WTC11 (cell line): ENCODE data around the gene METTL9. TPM values are rescaled to one million over a fixed set of nuclear protein-coding genes. Genes with fewer than 3 reads are reported as not detected.

ENCODE experiments used
- ATAC-seq: fragments of 200-7000 bp; cut with Tn5 transposase; 2 replicates; pipeline ENCODE4 v1.10.0; 2021; ENCODE audit warnings: mild to moderate bottlenecking, moderate library complexity
- CTCF ChIA-PET: fragments of 300-600 bp; sonication (Branson Sonifier 250); formaldehyde crosslinking; loops from one replicate; lab custom pipeline; 2021; ENCODE audit warnings: antibody characterized with exemption; lab: Charles Lee
- POLR2A ChIA-PET: fragments of 350-600 bp; sonication (Branson Sonifier 250); formaldehyde crosslinking; loops from one replicate; lab custom pipeline; 2021; ENCODE audit warnings: antibody characterized with exemption; lab: Charles Lee
- DNase-seq: peaks from one replicate; pipeline ENCODE4 v3.0.0; 2021; ENCODE audit warnings: low spot score
- H3K27ac Mint-ChIP-seq: 2 replicates; pipeline ENCODE4 v1.8.0; 2021; ENCODE audit warnings: mixed read lengths
- H3K27me3 Mint-ChIP-seq: 2 replicates; pipeline ENCODE4 v1.8.0; 2021; ENCODE audit warnings: low read depth, mild to moderate bottlenecking, moderate library complexity, mixed read lengths
- H3K36me3 Mint-ChIP-seq: 2 replicates; pipeline ENCODE4 v1.8.0; 2021; ENCODE audit warnings: mixed read lengths
- H3K4me1 Mint-ChIP-seq: 2 replicates; pipeline ENCODE4 v1.8.0; 2022; ENCODE audit warnings: mixed read lengths
- H3K4me3 Mint-ChIP-seq: 2 replicates; pipeline ENCODE4 v1.8.0; 2021; ENCODE audit warnings: mild to moderate bottlenecking, moderate library complexity, mixed read lengths
- H3K9me3 Mint-ChIP-seq: 2 replicates; pipeline ENCODE4 v1.8.0; 2021; ENCODE audit warnings: mixed read lengths
- ATF1 ChIP-seq: sonication (generic); formaldehyde crosslinking; IDR thresholded peaks from 2 replicates; pipeline ENCODE4 v1.8.1; 2023; ENCODE audit warnings: mild to moderate bottlenecking, moderate library complexity, missing genetic modification reagents
- CREM ChIP-seq: sonication (generic); formaldehyde crosslinking; IDR thresholded peaks from 2 replicates; pipeline ENCODE4 v1.8.1; 2022; ENCODE audit warnings: mild to moderate bottlenecking, missing genetic modification reagents, moderate library complexity
- ELF4 ChIP-seq: sonication (generic); formaldehyde crosslinking; IDR thresholded peaks from 2 replicates; pipeline ENCODE4 v1.8.1; 2022; ENCODE audit warnings: low read depth, mild to moderate bottlenecking, moderate library complexity, missing genetic modification reagents
- FOXJ3 ChIP-seq: sonication (generic); formaldehyde crosslinking; IDR thresholded peaks from 2 replicates; pipeline ENCODE4 v1.9.0; 2021; ENCODE audit warnings: missing genetic modification reagents, mild to moderate bottlenecking, borderline replicate concordance
- KAT7 ChIP-seq: sonication (generic); formaldehyde crosslinking; IDR thresholded peaks from 2 replicates; pipeline ENCODE4 v1.8.1; 2023; ENCODE audit warnings: missing genetic modification reagents, mild to moderate bottlenecking, borderline replicate concordance
- NFATC4 ChIP-seq: fragments of 250-450 bp; sonication (Bioruptor Pico); IDR thresholded peaks from 2 replicates; pipeline ENCODE4 v1.9.0; 2021; ENCODE audit warnings: mild to moderate bottlenecking
- NR2C2 ChIP-seq: sonication (generic); formaldehyde crosslinking; IDR thresholded peaks from 2 replicates; pipeline ENCODE4 v1.8.0; 2022; ENCODE audit warnings: mild to moderate bottlenecking, missing genetic modification reagents
- NR3C1 ChIP-seq: sonication (generic); formaldehyde crosslinking; conservative IDR thresholded peaks from 2 replicates; pipeline ENCODE4 v1.8.1; 2023; ENCODE audit warnings: low read depth, mild to moderate bottlenecking, missing genetic modification reagents
- SOX15 ChIP-seq: fragments of 250-450 bp; sonication (Bioruptor Pico); IDR thresholded peaks from 2 replicates; pipeline ENCODE4 v1.9.0; 2021; ENCODE audit warnings: mild to moderate bottlenecking
- SP1 ChIP-seq: sonication (generic); formaldehyde crosslinking; conservative IDR thresholded peaks from 2 replicates; pipeline ENCODE4 v1.8.1; 2022; ENCODE audit warnings: missing genetic modification reagents
- TCF7 ChIP-seq: sonication (generic); formaldehyde crosslinking; IDR thresholded peaks from 2 replicates; pipeline ENCODE4 v1.8.0; 2022; ENCODE audit warnings: mild to moderate bottlenecking, low read depth, missing genetic modification reagents, moderate library complexity
- TP53 ChIP-seq: sonication (generic); formaldehyde crosslinking; IDR thresholded peaks from 2 replicates; pipeline ENCODE4 v1.8.1; 2023; ENCODE audit warnings: mild to moderate bottlenecking, missing genetic modification reagents
- ZMAT4 ChIP-seq: fragments of 250-450 bp; sonication (Bioruptor Pico); IDR thresholded peaks from 2 replicates; pipeline ENCODE4 v1.9.0; 2021; ENCODE audit warnings: mild to moderate bottlenecking
- ZNF138 ChIP-seq: sonication (generic); formaldehyde crosslinking; conservative IDR thresholded peaks from 2 replicates; pipeline ENCODE4 v1.8.1; 2022; ENCODE audit warnings: mild to moderate bottlenecking, moderate library complexity, missing genetic modification reagents
- ZNF396 ChIP-seq: fragments of 250-450 bp; sonication (Bioruptor Pico); IDR thresholded peaks from 2 replicates; pipeline ENCODE4 v1.8.0; 2021; ENCODE audit warnings: mild to moderate bottlenecking, moderate library complexity, borderline replicate concordance
- total RNA-seq: library from RNA; stranded (reverse); gene quantifications from 3 replicates; pipeline ENCODE4 v1.2.3, GENCODE V29; 2021
- TF ChIP-seq, protein P1 (sequence below): sonication (generic); formaldehyde crosslinking; IDR thresholded peaks from 2 replicates; pipeline ENCODE4 v1.8.1; 2022; ENCODE audit warnings: mild to moderate bottlenecking, missing genetic modification reagents, moderate library complexity, borderline replicate concordance
- TF ChIP-seq, protein P2 (sequence below): sonication (generic); formaldehyde crosslinking; IDR thresholded peaks from 2 replicates; pipeline ENCODE4 v1.8.1; 2023; ENCODE audit warnings: mild to moderate bottlenecking, missing genetic modification reagents, moderate library complexity
- TF ChIP-seq, protein P3 (sequence below): sonication (generic); formaldehyde crosslinking; IDR thresholded peaks from 2 replicates; pipeline ENCODE4 v1.8.1; 2023; ENCODE audit warnings: mild to moderate bottlenecking, missing genetic modification reagents, moderate library complexity
- TF ChIP-seq, protein P4 (sequence below): sonication (generic); formaldehyde crosslinking; conservative IDR thresholded peaks from 2 replicates; pipeline ENCODE4 v1.8.1; 2023; ENCODE audit warnings: mild to moderate bottlenecking, low read depth, missing genetic modification reagents, moderate library complexity

The METTL9 gene
- total RNA-seq, 1 experiment from 2014 or later: 94.6 TPM

- ATAC-seq (no peak), DNase-seq (no peak)
- H3K9me3 Mint-ChIP-seq: no peaks in the 10 kb centered on the region
- H3K36me3 Mint-ChIP-seq: peaks cover 31% of the 10 kb centered on the region
- TF ChIP-seq SP1 (CRISPR knock-in tag) (no peak), KAT7 (CRISPR knock-in tag) (no peak), ELF4 (no peak), ZMAT4 (CRISPR knock-in tag) (no peak), NFATC4 (CRISPR knock-in tag) (no peak), FOXJ3 (CRISPR knock-in tag) (no peak), ATF1 (no peak), ZNF138 (CRISPR knock-in tag) (no peak), TCF7 (CRISPR knock-in tag) (no peak), NR3C1 (CRISPR knock-in tag) (no peak), ZNF396 (CRISPR knock-in tag) (no peak), TP53 (CRISPR knock-in tag) (no peak)
- TF ChIP-seq, protein P1, sequence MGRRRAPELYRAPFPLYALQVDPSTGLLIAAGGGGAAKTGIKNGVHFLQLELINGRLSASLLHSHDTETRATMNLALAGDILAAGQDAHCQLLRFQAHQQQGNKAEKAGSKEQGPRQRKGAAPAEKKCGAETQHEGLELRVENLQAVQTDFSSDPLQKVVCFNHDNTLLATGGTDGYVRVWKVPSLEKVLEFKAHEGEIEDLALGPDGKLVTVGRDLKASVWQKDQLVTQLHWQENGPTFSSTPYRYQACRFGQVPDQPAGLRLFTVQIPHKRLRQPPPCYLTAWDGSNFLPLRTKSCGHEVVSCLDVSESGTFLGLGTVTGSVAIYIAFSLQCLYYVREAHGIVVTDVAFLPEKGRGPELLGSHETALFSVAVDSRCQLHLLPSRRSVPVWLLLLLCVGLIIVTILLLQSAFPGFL (CRISPR knock-in tag): no peak
- TF ChIP-seq, protein P2, sequence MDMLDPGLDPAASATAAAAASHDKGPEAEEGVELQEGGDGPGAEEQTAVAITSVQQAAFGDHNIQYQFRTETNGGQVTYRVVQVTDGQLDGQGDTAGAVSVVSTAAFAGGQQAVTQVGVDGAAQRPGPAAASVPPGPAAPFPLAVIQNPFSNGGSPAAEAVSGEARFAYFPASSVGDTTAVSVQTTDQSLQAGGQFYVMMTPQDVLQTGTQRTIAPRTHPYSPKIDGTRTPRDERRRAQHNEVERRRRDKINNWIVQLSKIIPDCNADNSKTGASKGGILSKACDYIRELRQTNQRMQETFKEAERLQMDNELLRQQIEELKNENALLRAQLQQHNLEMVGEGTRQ (CRISPR knock-in tag): no peak
- TF ChIP-seq, protein P3, sequence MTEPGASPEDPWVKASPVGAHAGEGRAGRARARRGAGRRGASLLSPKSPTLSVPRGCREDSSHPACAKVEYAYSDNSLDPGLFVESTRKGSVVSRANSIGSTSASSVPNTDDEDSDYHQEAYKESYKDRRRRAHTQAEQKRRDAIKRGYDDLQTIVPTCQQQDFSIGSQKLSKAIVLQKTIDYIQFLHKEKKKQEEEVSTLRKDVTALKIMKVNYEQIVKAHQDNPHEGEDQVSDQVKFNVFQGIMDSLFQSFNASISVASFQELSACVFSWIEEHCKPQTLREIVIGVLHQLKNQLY (CRISPR knock-in tag): no peak
- TF ChIP-seq, protein P4, sequence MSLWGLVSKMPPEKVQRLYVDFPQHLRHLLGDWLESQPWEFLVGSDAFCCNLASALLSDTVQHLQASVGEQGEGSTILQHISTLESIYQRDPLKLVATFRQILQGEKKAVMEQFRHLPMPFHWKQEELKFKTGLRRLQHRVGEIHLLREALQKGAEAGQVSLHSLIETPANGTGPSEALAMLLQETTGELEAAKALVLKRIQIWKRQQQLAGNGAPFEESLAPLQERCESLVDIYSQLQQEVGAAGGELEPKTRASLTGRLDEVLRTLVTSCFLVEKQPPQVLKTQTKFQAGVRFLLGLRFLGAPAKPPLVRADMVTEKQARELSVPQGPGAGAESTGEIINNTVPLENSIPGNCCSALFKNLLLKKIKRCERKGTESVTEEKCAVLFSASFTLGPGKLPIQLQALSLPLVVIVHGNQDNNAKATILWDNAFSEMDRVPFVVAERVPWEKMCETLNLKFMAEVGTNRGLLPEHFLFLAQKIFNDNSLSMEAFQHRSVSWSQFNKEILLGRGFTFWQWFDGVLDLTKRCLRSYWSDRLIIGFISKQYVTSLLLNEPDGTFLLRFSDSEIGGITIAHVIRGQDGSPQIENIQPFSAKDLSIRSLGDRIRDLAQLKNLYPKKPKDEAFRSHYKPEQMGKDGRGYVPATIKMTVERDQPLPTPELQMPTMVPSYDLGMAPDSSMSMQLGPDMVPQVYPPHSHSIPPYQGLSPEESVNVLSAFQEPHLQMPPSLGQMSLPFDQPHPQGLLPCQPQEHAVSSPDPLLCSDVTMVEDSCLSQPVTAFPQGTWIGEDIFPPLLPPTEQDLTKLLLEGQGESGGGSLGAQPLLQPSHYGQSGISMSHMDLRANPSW (CRISPR knock-in tag): no peak
- ChIA-PET CTCF (interaction anchor here (1.0 kb wide), 1 partner anchor 36 kb away, joined by 4 read pairs; no protein-coding TSS in a partner anchor), POLR2A (no interaction called here)
- H3K27ac Mint-ChIP-seq: peak overlapping the region; percentile 65; the same call in 1 of the 2 replicates
- H3K4me3 Mint-ChIP-seq: no peak overlapping the region
- no peaks in the 10 kb centered on the region for H3K4me1 Mint-ChIP-seq
- H3K27me3 Mint-ChIP-seq: no peaks in the 10 kb centered on the region
Observed at GRCh38 chr16:21620592-21620991, 21.2 kb downstream of the METTL9 start.

GRCh38 chr16:21622545-21622944 is 23.2 kb downstream of the METTL9 start:
- Mint-ChIP-seq H3K4me1 (peaks cover 6% of the 10 kb centered on the region), H3K4me3 (no peak overlapping the region), H3K9me3 (peaks cover 4% of the 10 kb centered on the region), H3K27me3 (no peaks in the 10 kb centered on the region), H3K27ac (no peak overlapping the region), H3K36me3 (peaks cover 47% of the 10 kb centered on the region)
- TF ChIP-seq CREM (no peak), SOX15 (CRISPR knock-in tag) (no peak)
- ATAC-seq (no peak), DNase-seq (no peak)
- CTCF ChIA-PET: interaction anchor here (1.0 to 1.6 kb wide), 2 partner anchors 19 to 61 kb away, joined by 3 to 5 read pairs; no protein-coding TSS in a partner anchor
- POLR2A ChIA-PET: no interaction called here

GRCh38 chr16:21625026-21625425 is 25.6 kb downstream of the METTL9 start:
- Mint-ChIP-seq H3K4me1 (peaks cover 6% of the 10 kb centered on the region), H3K36me3 (peaks cover 59% of the 10 kb centered on the region), H3K9me3 (peaks cover 22% of the 10 kb centered on the region), H3K4me3 (no peak overlapping the region), H3K27ac (no peak overlapping the region), H3K27me3 (no peaks in the 10 kb centered on the region)
- ChIA-PET CTCF (no interaction called here), POLR2A (no interaction called here)
- ATAC-seq (no peak), DNase-seq (no peak)
- no peak for TF ChIP-seq NR2C2 (CRISPR knock-in tag)
